PC-9 (cell line): ENCODE measurements around the gene SLC44A1. TPM values are rescaled to one million over a fixed set of nuclear protein-coding genes. Genes with fewer than 3 reads are reported as not detected.

ENCODE experiments used
- BruUV-seq: library from RNA; stranded (reverse); fragments of 400-500 nt; replicated peaks from 2 replicates; lab custom pipeline; 2021; lab: Mats Ljungman, UMichigan
- CTCF ChIA-PET: fragments of 300-600 bp; sonication (Branson Sonifier 250); formaldehyde crosslinking; loops from one replicate; lab custom pipeline; 2022; ENCODE audit warnings: antibody characterized with exemption; lab: Charles Lee
- POLR2A ChIA-PET: fragments of 300-600 bp; sonication (Branson Sonifier 250); formaldehyde crosslinking; loops from one replicate; lab custom pipeline; 2022; ENCODE audit warnings: antibody characterized with exemption; ENCODE audit not compliant: unreplicated experiment; lab: Charles Lee
- DNase-seq, 2 experiments: peaks; one replicate each; pipeline versions ENCODE4 v3.0.0 to v3.0.0-alpha.2; 2015 to 2022; ENCODE audit warnings: mixed read lengths in 1 of 2
- H2AFZ ChIP-seq: fragments of 200-600 bp; sonication (generic); 2 replicates; pipeline ENCODE4 v1.8.1; 2017; ENCODE audit warnings: antibody characterized with exemption
- H3F3A ChIP-seq: fragments of 200-600 bp; sonication (generic); 2 replicates; pipeline ENCODE4 v1.8.1; 2017; ENCODE audit warnings: antibody characterized with exemption, mild to moderate bottlenecking, low read depth; ENCODE audit not compliant: insufficient read depth
- H3K27ac ChIP-seq: fragments of 200-600 bp; sonication (generic); 2 replicates; pipeline ENCODE4 v1.6.1; 2016; ENCODE audit warnings: mixed run types
- H3K27me3 ChIP-seq: fragments of 200-600 bp; sonication (generic); 2 replicates; pipeline ENCODE4 v1.6.1; 2016; ENCODE audit warnings: low read depth, mixed run types; ENCODE audit not compliant: insufficient read depth
- H3K36me3 ChIP-seq: fragments of 200-600 bp; sonication (generic); 2 replicates; pipeline ENCODE4 v1.6.1; 2016; ENCODE audit warnings: low read depth, mixed run types
- H3K4me1 ChIP-seq: fragments of 200-600 bp; sonication (generic); replicated peaks from 2 replicates; pipeline ENCODE4 v1.6.1; 2016; ENCODE audit warnings: mixed run types; ENCODE audit not compliant: insufficient read depth
- H3K4me2 ChIP-seq: fragments of 200-600 bp; sonication (generic); 2 replicates; pipeline ENCODE4 v1.6.1; 2017; ENCODE audit warnings: mixed run types
- H3K4me3 ChIP-seq: fragments of 200-600 bp; sonication (generic); 2 replicates; pipeline ENCODE4 v1.6.1; 2016; ENCODE audit warnings: mixed run types
- H3K79me2 ChIP-seq: fragments of 200-600 bp; sonication (generic); 2 replicates; pipeline ENCODE4 v1.6.1; 2017; ENCODE audit warnings: low read depth, mixed run types
- H3K9me2 ChIP-seq: fragments of 200-600 bp; sonication (generic); 2 replicates; pipeline ENCODE4 v1.8.1; 2017; ENCODE audit warnings: mild to moderate bottlenecking; ENCODE audit not compliant: insufficient read depth
- H3K9me3 ChIP-seq: fragments of 200-600 bp; sonication (generic); 2 replicates; pipeline ENCODE4 v1.8.1; 2016; ENCODE audit warnings: low read depth; ENCODE audit not compliant: insufficient read depth
- H4K20me1 ChIP-seq: fragments of 200-600 bp; sonication (generic); 2 replicates; pipeline ENCODE4 v1.8.1; 2017; ENCODE audit not compliant: insufficient read depth
- CTCF ChIP-seq: fragments of 200-600 bp; sonication (generic); conservative IDR thresholded peaks from 2 replicates; pipeline ENCODE4 v1.6.1; 2017; ENCODE audit warnings: mixed run types, antibody characterized with exemption, mild to moderate bottlenecking, moderate library complexity
- EZH2 ChIP-seq: fragments of 200-600 bp; sonication (generic); IDR thresholded peaks from 2 replicates; pipeline ENCODE4 v1.8.0; 2017; ENCODE audit warnings: antibody characterized with exemption, low read depth
- intact Hi-C: fragments of 100-400 bp; cut with micrococcal nuclease; formaldehyde crosslinking; loops from one replicate; pipeline ENCODE4 v1.10.0; 2022; ENCODE audit not compliant: unreplicated experiment
- total RNA-seq: library from RNA; stranded (reverse); gene quantifications from 2 replicates; pipeline ENCODE4 v1.2.3, GENCODE V29; 2021

Gene SLC44A1
- total RNA-seq, 1 experiment from 2014 or later: 95.2 TPM

GRCh38 chr9:105233873-105234272, 10.6 kb upstream of the SLC44A1 start:
- no peak for DNase-seq
- ChIA-PET POLR2A (no interaction called here), CTCF (no interaction called here)
- H3K9me3 ChIP-seq: no peaks in the 10 kb centered on the region
- H3K9me2 ChIP-seq: no peaks in the 10 kb centered on the region
- BruUV-seq: no TSS peak
- peaks cover 3% of the 10 kb centered on the region; the same call in 1 of the 2 replicates for H3F3A ChIP-seq
- no peak overlapping the region for H2AFZ ChIP-seq
- H3K4me1 ChIP-seq: no peaks in the 10 kb centered on the region
- no peaks in the 10 kb centered on the region for H4K20me1 ChIP-seq
- intact Hi-C loops: no loop called here
- no peaks in the 10 kb centered on the region for H3K27me3 ChIP-seq
- H3K27ac ChIP-seq: no peak overlapping the region
- TF ChIP-seq CTCF (no peak), EZH2 (no peak)
- no peaks in the 10 kb centered on the region for H3K36me3 ChIP-seq
- no peak overlapping the region for H3K4me2 ChIP-seq
- no peak overlapping the region for H3K4me3 ChIP-seq
- no peaks in the 10 kb centered on the region for H3K79me2 ChIP-seq

GRCh38 chr9:105236261-105236660, 8.2 kb upstream of the SLC44A1 start:
- TF ChIP-seq CTCF (no peak), EZH2 (no peak)
- H4K20me1 ChIP-seq: no peaks in the 10 kb centered on the region
- H3F3A ChIP-seq: peaks cover 3% of the 10 kb centered on the region; the same call in 1 of the 2 replicates
- H2AFZ ChIP-seq: no peak overlapping the region
- no peak overlapping the region for H3K27ac ChIP-seq
- no peak overlapping the region for H3K4me3 ChIP-seq
- BruUV-seq: no TSS peak
- ChIA-PET CTCF (no interaction called here), POLR2A (no interaction called here)
- no peaks in the 10 kb centered on the region for H3K9me2 ChIP-seq
- intact Hi-C loops: no loop called here
- no peaks in the 10 kb centered on the region for H3K79me2 ChIP-seq
- no peaks in the 10 kb centered on the region for H3K9me3 ChIP-seq
- H3K36me3 ChIP-seq: no peaks in the 10 kb centered on the region
- DNase-seq: no peak
- no peaks in the 10 kb centered on the region for H3K4me1 ChIP-seq
- H3K4me2 ChIP-seq: no peak overlapping the region
- H3K27me3 ChIP-seq: no peaks in the 10 kb centered on the region

- CTCF ChIA-PET: no interaction called here
- no peaks in the 10 kb centered on the region for H3K9me2 ChIP-seq
- no peaks in the 10 kb centered on the region for H3K27me3 ChIP-seq
- no peak overlapping the region for H3K4me2 ChIP-seq
- H4K20me1 ChIP-seq: no peaks in the 10 kb centered on the region
- no peaks in the 10 kb centered on the region for H3K36me3 ChIP-seq
- no peak overlapping the region for H3K4me3 ChIP-seq
- H3K79me2 ChIP-seq: no peaks in the 10 kb centered on the region
- peaks cover 3% of the 10 kb centered on the region; the same call in 1 of the 2 replicates for H3F3A ChIP-seq
- no peak for DNase-seq
- TF ChIP-seq EZH2: no peak
- no TSS peak for BruUV-seq
- H3K9me3 ChIP-seq: no peaks in the 10 kb centered on the region
- intact Hi-C loops: no loop called here
- H2AFZ ChIP-seq: no peak overlapping the region
- no peak overlapping the region for H3K27ac ChIP-seq
- POLR2A ChIA-PET: no interaction called here
- no peaks in the 10 kb centered on the region for H3K4me1 ChIP-seq
Observed at GRCh38 chr9:105237246-105237645, 7.2 kb upstream of the SLC44A1 start.

GRCh38 chr9:105238302-105238701, 6.1 kb upstream of the SLC44A1 start:
- Histone ChIP-seq H4K20me1 (no peaks in the 10 kb centered on the region), H3K27ac (no peak overlapping the region), H3K9me2 (no peaks in the 10 kb centered on the region), H3K27me3 (no peaks in the 10 kb centered on the region), H3K4me3 (no peak overlapping the region), H3K79me2 (no peaks in the 10 kb centered on the region), H3K4me2 (no peak overlapping the region), H3F3A (peaks cover 9% of the 10 kb centered on the region; the same call in 1 of the 2 replicates), H2AFZ (no peak overlapping the region), H3K4me1 (no peaks in the 10 kb centered on the region), H3K9me3 (no peaks in the 10 kb centered on the region), H3K36me3 (no peaks in the 10 kb centered on the region)
- no peak for DNase-seq
- POLR2A ChIA-PET: no interaction called here
- CTCF ChIA-PET: no interaction called here
- TF ChIP-seq EZH2 (no peak), CTCF (no peak)
- intact Hi-C loops: no loop called here
- BruUV-seq: no TSS peak
